K562 (cell line): ENCODE results near the gene HMGB1. TPM values are rescaled to one million over a fixed set of nuclear protein-coding genes. Genes with fewer than 3 reads are reported as not detected.

Source experiments
- BRD4 ChIP-seq: fragments of 200-600 bp; sonication (generic); IDR thresholded peaks from 2 replicates; pipeline ENCODE4 v1.6.1; 2017; ENCODE audit warnings: inconsistent platforms
- CHD2 ChIP-seq: IDR thresholded peaks from 2 replicates; pipeline ENCODE4 v1.6.1; 2011; ENCODE audit warnings: low read depth, low read length
- CTCFL ChIP-seq: IDR thresholded peaks from 2 replicates; pipeline ENCODE4 v1.6.1; 2011; ENCODE audit warnings: borderline replicate concordance, low read depth, mild to moderate bottlenecking, moderate library complexity, low read length; ENCODE audit not compliant: insufficient read depth, poor library complexity, severe bottlenecking
- MEF2A ChIP-seq: IDR thresholded peaks from 2 replicates; pipeline ENCODE4 v1.6.1; 2011; ENCODE audit warnings: low read depth, mild to moderate bottlenecking, low read length, moderate library complexity; ENCODE audit not compliant: control insufficient read depth
- NCOA1 ChIP-seq: fragments of 450-650 bp; IDR thresholded peaks from 2 replicates; pipeline ENCODE4 v1.6.1; 2016; ENCODE audit warnings: low read depth
- TBL1XR1 ChIP-seq, 2 experiments: IDR thresholded peaks; 2 replicates each; pipeline ENCODE4 v1.6.1; 2012; ENCODE audit warnings: improper control_type of control experiment in 2 of 2, low read length in 2 of 2, mild to moderate bottlenecking in 1 of 2
- TRIM24 ChIP-seq, 2 experiments: fragments of 450-650 bp; IDR thresholded peaks; 2 replicates each; pipeline ENCODE4 v1.6.1; 2016
- ZBTB2 ChIP-seq: fragments of 450-650 bp; IDR thresholded peaks from 2 replicates; pipeline ENCODE4 v1.6.1; 2016; ENCODE audit warnings: antibody characterized with exemption
- ZBTB7A ChIP-seq: IDR thresholded peaks from 2 replicates; pipeline ENCODE4 v1.6.1; 2011; ENCODE audit warnings: low read depth, mild to moderate bottlenecking, low read length, moderate library complexity, borderline replicate concordance; ENCODE audit not compliant: control insufficient read depth
- ZNF586 ChIP-seq: fragments of 450-650 bp; formaldehyde crosslinking; conservative IDR thresholded peaks from 2 replicates; pipeline ENCODE4 v1.4.0; 2020; ENCODE audit warnings: mild to moderate bottlenecking, moderate library complexity
- ZNF644 ChIP-seq: fragments of 200-800 bp; sonication (Bioruptor generic); IDR thresholded peaks from 2 replicates; pipeline ENCODE4 v1.6.1; 2016; ENCODE audit warnings: low read depth, missing genetic modification characterization, missing compliant biosample characterization
- polyA plus RNA-seq, 8 experiments: library from polyadenylated mRNA; depleted of rRNA in 4 of 8; stranded (reverse) in 5 of 8; unstranded in 3 of 8; fragments of >200 nt; fragmentation: Nextera tagmentation in 2 of 8; fragmentation: Illumina TruSeq in 1 of 8; extraction: Ambion mirVana in 2 of 8; extraction: Trizol in 1 of 8; gene quantifications; 2 replicates each; pipeline versions ENCODE4 v1.2.1 to v1.2.3, GENCODE V29; 2011 to 2014; ENCODE audit warnings: inconsistent platforms in 1 of 8, missing spikeins in 1 of 8
- total RNA-seq, 7 experiments: library from RNA; depleted of rRNA in 6 of 7; stranded (reverse); fragments of >200 nt in 6 of 7; fragmentation: Illumina TruSeq in 2 of 7; extraction: Trizol in 2 of 7; gene quantifications; 2 replicates each; pipeline versions ENCODE4 v1.2.1 to v1.2.3, GENCODE V29; 2011 to 2021; ENCODE audit warnings: low replicate concordance in 1 of 7
- TF ChIP-seq, protein P1 (sequence below): fragments of 200-800 bp; sonication (Bioruptor generic); IDR thresholded peaks from 2 replicates; pipeline ENCODE4 v1.6.1; 2016; ENCODE audit warnings: missing genetic modification characterization, missing compliant biosample characterization
- TF ChIP-seq, protein P2 (sequence below): fragments of 200-800 bp; sonication (Bioruptor generic); IDR thresholded peaks from 2 replicates; pipeline ENCODE4 v1.6.1; 2017; ENCODE audit warnings: missing genetic modification characterization, missing compliant biosample characterization
- TF ChIP-seq, protein P3 (sequence below): fragments of 250-450 bp; sonication (Bioruptor Pico); IDR thresholded peaks from 2 replicates; pipeline ENCODE4 v1.8.0; 2022; ENCODE audit warnings: moderate library complexity, mild to moderate bottlenecking, inconsistent platforms

HMGB1 gene
- total and polyA plus RNA-seq, 9 of the 15 experiments (the other 6 are each of a cell fraction or from before 2014, with no cell fraction given): 442 to 1,896 (median 933) TPM

- TF ChIP-seq CTCFL: no peak
- TF ChIP-seq CHD2: no peak
- peak; percentile 62 to 64; a peak in 2 of 4 replicates for TF ChIP-seq TRIM24 (IDR thresholded peaks at IDR 0.05)
- TF ChIP-seq, protein P1, sequence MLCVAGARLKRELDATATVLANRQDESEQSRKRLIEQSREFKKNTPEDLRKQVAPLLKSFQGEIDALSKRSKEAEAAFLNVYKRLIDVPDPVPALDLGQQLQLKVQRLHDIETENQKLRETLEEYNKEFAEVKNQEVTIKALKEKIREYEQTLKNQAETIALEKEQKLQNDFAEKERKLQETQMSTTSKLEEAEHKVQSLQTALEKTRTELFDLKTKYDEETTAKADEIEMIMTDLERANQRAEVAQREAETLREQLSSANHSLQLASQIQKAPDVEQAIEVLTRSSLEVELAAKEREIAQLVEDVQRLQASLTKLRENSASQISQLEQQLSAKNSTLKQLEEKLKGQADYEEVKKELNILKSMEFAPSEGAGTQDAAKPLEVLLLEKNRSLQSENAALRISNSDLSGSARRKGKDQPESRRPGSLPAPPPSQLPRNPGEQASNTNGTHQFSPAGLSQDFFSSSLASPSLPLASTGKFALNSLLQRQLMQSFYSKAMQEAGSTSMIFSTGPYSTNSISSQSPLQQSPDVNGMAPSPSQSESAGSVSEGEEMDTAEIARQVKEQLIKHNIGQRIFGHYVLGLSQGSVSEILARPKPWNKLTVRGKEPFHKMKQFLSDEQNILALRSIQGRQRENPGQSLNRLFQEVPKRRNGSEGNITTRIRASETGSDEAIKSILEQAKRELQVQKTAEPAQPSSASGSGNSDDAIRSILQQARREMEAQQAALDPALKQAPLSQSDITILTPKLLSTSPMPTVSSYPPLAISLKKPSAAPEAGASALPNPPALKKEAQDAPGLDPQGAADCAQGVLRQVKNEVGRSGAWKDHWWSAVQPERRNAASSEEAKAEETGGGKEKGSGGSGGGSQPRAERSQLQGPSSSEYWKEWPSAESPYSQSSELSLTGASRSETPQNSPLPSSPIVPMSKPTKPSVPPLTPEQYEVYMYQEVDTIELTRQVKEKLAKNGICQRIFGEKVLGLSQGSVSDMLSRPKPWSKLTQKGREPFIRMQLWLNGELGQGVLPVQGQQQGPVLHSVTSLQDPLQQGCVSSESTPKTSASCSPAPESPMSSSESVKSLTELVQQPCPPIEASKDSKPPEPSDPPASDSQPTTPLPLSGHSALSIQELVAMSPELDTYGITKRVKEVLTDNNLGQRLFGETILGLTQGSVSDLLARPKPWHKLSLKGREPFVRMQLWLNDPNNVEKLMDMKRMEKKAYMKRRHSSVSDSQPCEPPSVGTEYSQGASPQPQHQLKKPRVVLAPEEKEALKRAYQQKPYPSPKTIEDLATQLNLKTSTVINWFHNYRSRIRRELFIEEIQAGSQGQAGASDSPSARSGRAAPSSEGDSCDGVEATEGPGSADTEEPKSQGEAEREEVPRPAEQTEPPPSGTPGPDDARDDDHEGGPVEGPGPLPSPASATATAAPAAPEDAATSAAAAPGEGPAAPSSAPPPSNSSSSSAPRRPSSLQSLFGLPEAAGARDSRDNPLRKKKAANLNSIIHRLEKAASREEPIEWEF (CRISPR knock-in tag): no peak
- TF ChIP-seq, protein P2, sequence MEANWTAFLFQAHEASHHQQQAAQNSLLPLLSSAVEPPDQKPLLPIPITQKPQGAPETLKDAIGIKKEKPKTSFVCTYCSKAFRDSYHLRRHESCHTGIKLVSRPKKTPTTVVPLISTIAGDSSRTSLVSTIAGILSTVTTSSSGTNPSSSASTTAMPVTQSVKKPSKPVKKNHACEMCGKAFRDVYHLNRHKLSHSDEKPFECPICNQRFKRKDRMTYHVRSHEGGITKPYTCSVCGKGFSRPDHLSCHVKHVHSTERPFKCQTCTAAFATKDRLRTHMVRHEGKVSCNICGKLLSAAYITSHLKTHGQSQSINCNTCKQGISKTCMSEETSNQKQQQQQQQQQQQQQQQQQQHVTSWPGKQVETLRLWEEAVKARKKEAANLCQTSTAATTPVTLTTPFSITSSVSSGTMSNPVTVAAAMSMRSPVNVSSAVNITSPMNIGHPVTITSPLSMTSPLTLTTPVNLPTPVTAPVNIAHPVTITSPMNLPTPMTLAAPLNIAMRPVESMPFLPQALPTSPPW (CRISPR knock-in tag): peak; percentile 37; the same call in 1 of the 2 replicates
- no peak for TF ChIP-seq TBL1XR1 (IDR thresholded peaks at IDR 0.05; ENCODE audit: low read length in 2 of 2)
- no peak for TF ChIP-seq MEF2A
- no peak for TF ChIP-seq NCOA1
- TF ChIP-seq, protein P3, sequence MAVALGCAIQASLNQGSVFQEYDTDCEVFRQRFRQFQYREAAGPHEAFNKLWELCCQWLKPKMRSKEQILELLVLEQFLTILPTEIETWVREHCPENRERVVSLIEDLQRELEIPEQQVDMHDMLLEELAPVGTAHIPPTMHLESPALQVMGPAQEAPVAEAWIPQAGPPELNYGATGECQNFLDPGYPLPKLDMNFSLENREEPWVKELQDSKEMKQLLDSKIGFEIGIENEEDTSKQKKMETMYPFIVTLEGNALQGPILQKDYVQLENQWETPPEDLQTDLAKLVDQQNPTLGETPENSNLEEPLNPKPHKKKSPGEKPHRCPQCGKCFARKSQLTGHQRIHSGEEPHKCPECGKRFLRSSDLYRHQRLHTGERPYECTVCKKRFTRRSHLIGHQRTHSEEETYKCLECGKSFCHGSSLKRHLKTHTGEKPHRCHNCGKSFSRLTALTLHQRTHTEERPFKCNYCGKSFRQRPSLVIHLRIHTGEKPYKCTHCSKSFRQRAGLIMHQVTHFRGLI (CRISPR knock-in tag): no peak
- no peak for TF ChIP-seq ZBTB2
- TF ChIP-seq ZBTB7A: no peak
- TF ChIP-seq ZNF586 (CRISPR knock-in tag): no peak
- no peak for TF ChIP-seq BRD4
- TF ChIP-seq ZNF644 (tag): no peak
These were observed 38.3 kb upstream of the HMGB1 start (continued) for GRCh38 chr13:30504081-30504480.
